ENCODE data around the gene CNTN4.
"Not testable (repeated sequence)": the region's sequence is repeated elsewhere in the genome, so short reads cannot be mapped to it uniquely, and the experiment has no call there.

Gene CNTN4

GRCh38 chr3:2937055-2937454 lies 838.4 kb downstream of the CNTN4 start:
- no peak for DNase-seq

- no peak for DNase-seq
These were observed 838.9 kb downstream of the CNTN4 start for GRCh38 chr3:2937592-2937991.

DNA sequence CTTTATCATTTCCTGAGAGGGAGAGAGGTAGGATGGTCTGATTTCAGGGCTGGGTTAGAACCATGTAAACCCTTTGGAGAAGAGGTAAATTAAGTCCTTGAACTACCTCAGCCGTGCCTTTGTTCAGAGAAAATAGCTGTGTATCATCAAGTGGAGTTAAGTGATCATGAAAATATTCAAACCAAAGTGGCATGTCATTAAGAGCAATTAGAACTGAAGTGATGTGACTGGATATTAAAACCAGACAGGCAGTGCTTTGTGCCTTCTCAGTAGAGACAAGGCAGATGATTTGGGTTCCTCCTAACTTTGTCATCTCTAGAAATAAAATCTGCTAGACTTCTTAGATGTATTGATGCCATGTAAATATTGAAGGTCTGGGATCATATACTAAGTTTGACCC lies 840.0 kb downstream of the CNTN4 start:
- no peak for DNase-seq

DNA sequence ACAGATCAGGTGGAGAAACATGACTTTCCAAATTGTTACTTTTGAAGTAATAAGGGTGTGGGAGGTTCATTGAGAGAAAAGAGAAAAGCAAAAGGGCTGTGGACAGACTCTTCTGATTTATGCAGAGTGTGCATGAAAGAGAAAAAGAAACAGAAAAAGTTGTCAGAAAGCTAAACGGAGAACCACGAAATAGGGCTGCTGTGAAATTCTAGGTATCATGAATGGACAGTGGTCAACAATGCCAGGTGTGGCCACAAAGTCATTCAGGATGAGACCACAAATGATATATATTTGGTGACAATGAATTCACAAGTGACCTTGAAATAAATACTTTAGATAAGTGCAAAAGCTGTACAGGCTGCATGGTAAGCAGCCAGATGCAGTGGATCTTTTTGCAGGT lies 841.4 kb downstream of the CNTN4 start:
- no peak for DNase-seq

DNA sequence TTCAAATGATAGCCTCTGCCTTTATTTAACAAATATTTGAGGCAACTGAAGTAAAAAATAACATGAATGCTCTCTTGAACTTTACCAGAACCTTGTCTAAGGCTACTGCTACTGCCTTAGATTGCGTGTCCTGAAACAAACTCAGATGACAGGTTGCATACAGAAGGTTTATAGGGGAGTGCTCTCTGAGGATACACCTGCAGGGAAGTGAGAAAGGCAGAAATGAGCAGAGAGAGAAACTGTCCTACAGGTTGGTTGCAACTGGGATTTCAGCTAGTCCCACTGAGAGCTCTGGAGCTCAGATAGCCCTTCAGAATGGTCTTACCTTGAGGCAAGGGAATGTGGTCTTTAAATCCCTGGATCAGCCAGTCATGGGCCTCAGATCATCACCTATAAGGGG lies 846.0 kb downstream of the CNTN4 start:
- DNase-seq: no peak

GRCh38 chr3:2945121-2945520 lies 846.5 kb downstream of the CNTN4 start:
- no peak for DNase-seq

- DNase-seq: no peak
These were observed 848.9 kb downstream of the CNTN4 start for GRCh38 chr3:2947536-2947935.

GRCh38 chr3:2948882-2949281 lies 850.2 kb downstream of the CNTN4 start:
- no peak for DNase-seq

DNA sequence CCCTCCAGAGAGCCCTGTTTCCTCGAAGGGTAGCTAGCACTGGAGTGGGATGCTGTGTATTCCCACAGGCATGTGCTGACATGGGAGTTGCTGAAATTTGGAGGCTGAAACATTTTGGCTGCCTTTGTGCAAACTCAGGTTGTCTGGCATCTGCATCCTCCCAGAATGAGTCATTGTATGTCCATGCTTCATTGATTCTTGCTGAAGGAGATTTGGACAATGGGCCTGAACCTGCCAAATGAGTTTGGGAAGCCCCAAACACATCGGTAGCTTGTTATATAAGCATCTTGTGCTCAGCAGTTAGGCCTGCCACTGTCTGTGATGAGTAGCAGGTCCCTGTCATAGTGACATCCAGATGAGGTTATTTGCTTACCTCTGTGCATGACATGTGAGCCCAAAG lies 851.5 kb downstream of the CNTN4 start:
- DNase-seq: no peak

- no peak for DNase-seq
These were observed 858.4 kb downstream of the CNTN4 start for GRCh38 chr3:2957115-2957514.

- no peak for DNase-seq
These were observed 859.9 kb downstream of the CNTN4 start for GRCh38 chr3:2958551-2958950.

GRCh38 chr3:2961576-2961975 lies 862.9 kb downstream of the CNTN4 start:
- DNase-seq: no peak

DNA sequence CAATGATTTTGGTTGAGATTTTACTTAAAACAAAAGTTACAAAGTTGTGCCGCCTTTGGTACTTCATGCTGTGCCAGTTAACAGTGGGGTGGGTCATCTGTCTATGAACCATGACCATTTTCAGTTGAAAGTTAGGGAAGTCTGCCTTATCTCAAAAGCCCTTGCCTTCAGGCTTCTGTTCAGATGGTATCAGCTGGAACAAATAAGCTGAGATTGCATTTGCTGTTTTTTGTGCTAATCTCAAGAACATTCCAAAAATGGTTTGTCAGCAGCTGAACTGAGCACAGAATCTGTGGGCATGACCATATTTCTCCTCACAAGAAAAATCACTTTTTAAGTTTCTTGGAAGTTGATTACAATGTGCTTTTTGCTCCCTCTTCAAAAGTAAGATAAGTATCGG lies 869.2 kb downstream of the CNTN4 start:
- DNase-seq: no peak

DNA sequence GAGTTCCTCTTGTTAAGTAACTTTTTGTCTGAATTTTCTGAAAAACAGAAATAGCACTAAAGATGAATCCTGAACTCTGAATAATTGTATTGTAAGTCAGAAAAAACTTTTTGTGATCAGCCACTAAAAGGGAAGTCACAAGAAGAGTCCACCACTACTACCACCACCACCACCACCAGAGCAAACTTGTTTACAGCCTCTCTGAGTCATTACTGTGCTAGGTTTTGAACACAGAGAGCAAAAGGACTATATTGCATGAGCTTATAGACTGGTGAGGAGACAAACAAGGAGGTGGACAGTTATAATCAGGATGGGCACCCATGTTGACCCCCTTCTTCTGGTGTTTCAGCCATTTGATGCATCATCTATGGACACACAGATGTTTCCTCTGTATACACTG lies 869.8 kb downstream of the CNTN4 start:
- no peak for DNase-seq

DNA sequence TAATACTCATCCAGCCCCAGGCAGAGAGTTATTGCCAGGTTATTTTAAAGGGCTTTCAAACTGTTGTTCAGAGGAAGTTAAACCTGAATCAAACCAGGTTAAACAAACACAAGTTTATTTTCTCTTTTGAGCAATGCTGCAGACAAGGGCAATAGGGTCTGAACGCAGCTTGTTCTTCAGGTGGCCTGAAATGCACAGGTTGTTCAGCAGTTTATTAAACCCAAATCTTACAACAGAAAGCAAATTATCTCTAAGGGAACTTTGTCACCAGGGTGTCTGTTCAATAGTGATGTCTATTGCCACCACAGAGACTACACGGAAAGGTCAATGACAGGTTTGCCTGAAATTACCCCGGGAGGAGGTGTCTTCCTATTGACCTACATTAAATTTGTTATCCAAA lies 877.5 kb downstream of the CNTN4 start:
- DNase-seq: no peak

DNA sequence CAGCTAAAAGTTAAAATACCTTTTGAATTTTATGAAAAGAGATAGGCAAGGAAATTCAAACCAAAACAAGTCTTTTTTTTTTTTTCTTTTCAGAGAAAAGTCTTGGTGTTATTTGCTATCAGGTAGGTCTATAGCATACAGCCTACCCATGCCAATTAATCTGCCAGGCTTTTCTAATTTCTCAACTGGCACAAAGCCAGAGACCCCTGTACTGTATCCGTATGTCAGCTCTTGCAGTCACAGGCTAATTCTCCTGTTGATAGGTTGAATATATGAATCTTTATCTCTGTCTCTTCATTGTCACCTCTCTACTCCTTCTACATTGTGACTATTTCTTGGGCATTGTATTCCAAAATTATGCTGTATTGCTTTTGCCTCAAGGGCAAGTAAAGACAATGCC lies 878.1 kb downstream of the CNTN4 start:
- DNase-seq: no peak

DNA sequence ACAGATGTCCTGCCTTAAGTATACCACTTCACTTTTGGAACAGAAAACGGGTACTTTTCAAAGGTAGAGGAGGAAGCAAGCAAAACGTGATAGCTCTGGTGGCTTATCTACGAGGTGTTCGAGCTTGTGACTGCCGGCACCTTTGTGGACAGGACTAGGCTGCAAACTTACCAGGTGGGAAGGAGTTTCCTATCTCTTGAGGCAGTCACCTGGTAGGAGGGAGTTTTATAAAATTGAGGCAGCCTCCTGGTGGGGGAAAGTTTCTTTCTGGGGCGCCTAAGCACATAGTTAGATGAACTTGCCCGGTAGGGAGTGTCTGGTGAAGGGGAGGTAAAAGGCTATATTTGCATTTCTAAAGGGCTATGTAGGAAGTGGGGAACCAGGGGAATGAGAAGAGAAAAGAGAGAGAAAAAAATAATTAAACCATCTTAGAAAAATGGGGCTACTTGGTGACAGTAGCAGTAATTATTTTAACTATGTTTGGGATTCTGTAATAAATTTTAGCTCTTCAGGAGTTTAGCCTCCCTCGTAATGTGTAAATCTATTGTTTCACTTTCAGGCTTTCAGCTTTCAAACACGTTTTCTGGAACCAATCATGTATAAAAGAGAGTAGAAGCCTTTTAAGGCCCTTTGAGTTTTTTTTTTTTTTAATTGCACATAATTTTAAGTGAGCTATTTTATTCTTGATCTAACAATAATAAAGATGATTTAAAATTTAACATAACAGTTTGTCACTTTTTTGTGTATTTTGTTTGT lies 880.5 kb downstream of the CNTN4 start:
- no peak for DNase-seq

DNA sequence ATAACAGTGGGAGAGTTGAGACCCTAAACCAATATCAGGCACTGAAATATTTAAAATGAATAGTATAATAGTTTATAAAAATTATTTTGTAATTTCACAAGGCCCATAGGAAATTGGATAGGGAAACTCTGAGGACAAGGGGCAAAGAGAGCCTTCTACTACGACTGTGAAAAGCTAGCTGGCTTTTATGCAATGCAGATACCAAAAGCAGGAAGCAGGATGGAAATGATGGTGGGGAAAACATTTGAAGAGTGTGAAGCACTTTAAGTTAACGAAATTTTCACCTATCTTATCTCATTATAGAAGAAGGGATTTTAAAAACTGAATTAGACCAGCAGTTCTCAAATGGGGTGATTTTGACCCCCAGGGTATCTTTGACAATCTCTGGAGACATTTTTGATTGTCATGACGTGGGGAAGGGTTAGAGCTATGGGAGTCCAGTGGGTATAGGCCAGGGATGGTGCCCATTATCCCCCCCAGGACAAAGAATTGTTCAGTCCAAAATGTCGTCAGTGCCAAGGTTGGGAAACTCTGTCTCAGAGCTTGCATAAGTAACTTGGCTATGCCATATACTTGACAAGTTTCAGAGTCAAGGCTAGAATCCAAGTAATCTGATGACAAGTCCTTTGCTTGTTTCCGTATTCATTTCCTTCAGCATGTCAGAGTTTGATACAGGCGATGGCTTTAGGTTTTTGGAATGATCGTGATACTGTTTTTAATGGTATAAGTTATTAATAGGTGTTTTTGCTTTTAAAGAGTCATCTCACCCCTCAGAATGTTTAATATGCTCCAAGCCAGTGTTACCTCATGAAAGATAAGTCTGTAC lies 885.6 kb downstream of the CNTN4 start:
- no peak for DNase-seq

DNA sequence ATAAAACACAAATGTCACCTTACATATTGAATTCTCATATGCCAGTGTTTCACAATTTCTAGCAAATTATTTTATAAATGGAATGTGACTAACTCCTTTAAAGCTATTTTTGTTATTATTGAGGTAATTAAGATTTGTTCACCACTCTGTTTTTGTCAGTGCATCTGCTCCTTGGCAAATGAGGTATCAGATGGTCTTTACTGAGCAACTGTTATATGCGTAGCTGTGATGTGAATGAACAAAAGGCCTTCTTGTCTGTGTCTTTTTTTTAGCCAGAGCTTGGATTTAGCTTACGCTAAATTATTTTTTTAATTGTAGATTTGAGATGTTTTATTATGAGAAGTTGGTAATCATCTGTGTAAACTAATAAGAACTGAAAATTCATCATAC lies 886.2 kb downstream of the CNTN4 start:
- no peak for DNase-seq

DNA sequence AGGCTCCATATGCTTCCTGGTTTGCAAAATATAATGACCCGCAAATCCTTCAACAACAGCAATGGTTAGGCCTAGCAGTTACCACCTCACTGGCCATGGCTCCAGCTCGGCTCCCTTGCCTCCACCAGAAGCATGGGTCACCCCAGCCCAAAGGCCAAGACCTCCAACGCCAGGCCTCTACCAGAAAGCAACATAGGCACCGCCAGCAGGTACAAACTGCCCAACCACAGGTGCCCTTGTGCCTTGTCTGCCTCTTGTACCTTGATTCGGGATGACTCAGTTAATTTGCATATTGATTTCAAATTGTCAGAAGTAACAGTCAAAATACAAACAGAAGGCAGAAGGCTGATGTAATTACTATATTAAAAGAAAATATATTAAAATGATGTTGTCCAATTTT lies 886.8 kb downstream of the CNTN4 start:
- no peak for DNase-seq

DNA sequence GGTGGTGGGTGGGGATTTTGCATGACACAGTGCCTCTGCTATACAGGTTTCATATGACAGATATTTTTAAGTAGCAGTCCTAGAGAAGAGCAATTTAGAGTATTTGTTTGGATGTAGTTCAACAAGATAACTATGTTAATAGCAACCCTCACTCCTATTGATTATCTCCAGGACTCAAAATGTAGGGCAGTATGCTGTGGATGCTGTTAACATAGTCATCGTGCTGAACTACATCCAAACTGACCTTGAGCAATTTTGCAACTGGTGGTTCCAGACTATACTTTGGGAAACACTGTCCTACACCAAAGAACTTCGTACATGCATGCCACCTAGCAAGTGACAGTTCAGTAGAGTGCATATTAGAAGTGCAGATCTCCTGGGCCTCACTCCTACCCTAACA lies 893.9 kb downstream of the CNTN4 start:
- no peak for DNase-seq

DNA sequence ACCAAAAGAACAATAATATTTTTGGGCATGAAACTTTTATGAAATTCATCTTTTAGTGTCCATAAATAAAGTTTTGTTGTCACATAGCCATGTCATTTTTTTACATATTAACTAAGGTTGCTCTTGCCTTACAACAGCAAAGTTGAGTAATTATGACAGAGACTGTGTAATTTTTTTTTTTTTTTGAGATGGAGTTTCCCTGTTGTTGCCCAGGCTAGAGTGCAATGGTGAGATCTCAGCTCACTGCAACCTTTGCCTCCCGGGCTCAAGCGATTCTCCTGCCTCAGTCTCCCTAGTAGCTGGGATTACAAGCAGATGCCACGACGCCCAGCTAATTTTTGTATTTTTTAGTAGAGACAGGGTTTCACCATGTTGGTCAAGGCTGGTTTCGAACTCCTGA lies 894.5 kb downstream of the CNTN4 start:
- DNase-seq: not testable (repeated sequence)

DNA sequence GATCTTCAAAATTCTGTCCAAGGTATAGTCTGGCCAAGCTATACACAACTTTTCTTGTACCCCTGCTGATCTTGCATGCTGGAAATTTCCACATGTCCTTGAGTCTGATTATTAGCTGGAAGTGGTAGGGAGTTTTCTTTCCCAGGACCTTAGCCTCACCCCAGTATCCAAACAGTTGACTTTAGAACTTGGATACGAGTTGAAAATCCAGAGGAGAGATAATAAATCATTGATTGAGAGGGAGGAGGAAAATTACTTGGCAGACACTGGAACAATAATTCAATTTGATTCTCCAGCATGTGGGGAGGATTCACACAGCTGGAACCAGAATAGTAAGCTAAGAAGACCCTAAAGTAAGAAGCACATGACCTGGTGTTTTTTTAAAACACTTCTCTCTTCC lies 895.1 kb downstream of the CNTN4 start:
- DNase-seq: no peak

DNA sequence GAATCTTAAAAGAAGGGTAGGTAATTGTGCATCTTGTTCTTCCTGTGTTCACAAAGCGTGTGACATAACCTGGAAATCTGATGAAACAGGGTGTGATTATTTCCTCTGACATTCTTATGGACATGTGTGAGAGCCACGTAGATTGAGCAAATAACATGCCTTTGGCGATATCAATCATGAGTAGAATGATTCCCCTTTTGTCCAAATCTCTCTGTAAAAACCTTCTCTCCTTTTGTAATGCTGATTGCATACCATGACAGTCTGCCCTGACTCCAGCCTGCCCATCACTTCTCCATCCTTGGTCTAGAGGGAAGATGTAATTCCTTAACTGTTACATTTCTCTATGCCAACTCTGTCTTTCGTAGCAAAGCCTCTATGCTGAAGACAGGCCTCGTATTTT lies 896.5 kb downstream of the CNTN4 start:
- no peak for DNase-seq
